Measurements from ENCODE around the gene ATP5ME. TPM values are rescaled to one million over a fixed set of nuclear protein-coding genes. Genes with fewer than 3 reads are reported as not detected.

Gene ATP5ME
- total and polyA plus RNA-seq, 2 donors (not counting 1 experiment from before 2014, with no cell fraction given): 257 to 356 TPM

GRCh38 chr4:683982-684622 lies 10.0 kb upstream of the ATP5ME start:
- no peaks in the 10 kb centered on the region for H3K27me3 ChIP-seq (ENCODE audit: control insufficient read depth, insufficient read depth, low read length)
- DNase-seq (ENCODE audit: low read depth in 2 of 2): peak; percentile 59 to 74
- H3K27ac ChIP-seq (ENCODE audit: insufficient read depth, low read length): no peak overlapping the region
- TF ChIP-seq CTCF (conservative IDR thresholded peaks at IDR 0.05 in 1 of 2, IDR thresholded peaks at IDR 0.05 in 1 of 2; ENCODE audit: low read depth in 1 of 2, low read length in 2 of 2) (peak; percentile 65 to 76), EZH2 (IDR thresholded peaks at IDR 0.05; ENCODE audit: low read length, missing control alignments) (no peak)
- no peaks in the 10 kb centered on the region for H3K36me3 ChIP-seq (ENCODE audit: control insufficient read depth, insufficient read depth, low read length)
- peaks cover 8% of the 10 kb centered on the region for H3K4me1 ChIP-seq (ENCODE audit: control insufficient read depth, extremely low read depth, insufficient read depth, low read length)
- no peak overlapping the region for H2AFZ ChIP-seq (ENCODE audit: low read length)
- no peaks in the 10 kb centered on the region for H4K20me1 ChIP-seq (ENCODE audit: control insufficient read depth, extremely low read depth, insufficient read depth, low read length)
- no peaks in the 10 kb centered on the region for H3K9me3 ChIP-seq (ENCODE audit: control insufficient read depth, insufficient read depth, low read depth, low read length)
- no peak overlapping the region for H3K4me2 ChIP-seq (ENCODE audit: extremely low read depth, insufficient read depth, low read length)
- no peak overlapping the region for H3K4me3 ChIP-seq (replicated peaks in 1 of 4; ENCODE audit: control extremely low read depth in 1 of 4, insufficient read depth in 1 of 4, low read depth in 3 of 4, low read length in 4 of 4)
- no peaks in the 10 kb centered on the region for H3K79me2 ChIP-seq (ENCODE audit: control insufficient read depth, insufficient read depth, low read length)
- no peak overlapping the region for H3K9ac ChIP-seq (ENCODE audit: insufficient read depth, low read length)

GRCh38 chr4:683247-683897 lies 9.3 kb upstream of the ATP5ME start:
- Histone ChIP-seq H3K9ac (ENCODE audit: insufficient read depth, low read length) (no peak overlapping the region), H2AFZ (ENCODE audit: low read length) (no peak overlapping the region), H3K27ac (ENCODE audit: insufficient read depth, low read length) (no peak overlapping the region), H3K27me3 (ENCODE audit: control insufficient read depth, insufficient read depth, low read length) (no peaks in the 10 kb centered on the region), H3K4me2 (ENCODE audit: extremely low read depth, insufficient read depth, low read length) (no peak overlapping the region), H4K20me1 (ENCODE audit: control insufficient read depth, extremely low read depth, insufficient read depth, low read length) (no peaks in the 10 kb centered on the region), H3K4me1 (ENCODE audit: control insufficient read depth, extremely low read depth, insufficient read depth, low read length) (peaks cover 8% of the 10 kb centered on the region), H3K36me3 (ENCODE audit: control insufficient read depth, insufficient read depth, low read length) (no peaks in the 10 kb centered on the region), H3K9me3 (ENCODE audit: control insufficient read depth, insufficient read depth, low read depth, low read length) (no peaks in the 10 kb centered on the region), H3K79me2 (ENCODE audit: control insufficient read depth, insufficient read depth, low read length) (no peaks in the 10 kb centered on the region), H3K4me3 (replicated peaks in 1 of 4; ENCODE audit: control extremely low read depth in 1 of 4, insufficient read depth in 1 of 4, low read depth in 3 of 4, low read length in 4 of 4) (no peak overlapping the region)
- TF ChIP-seq EZH2 (IDR thresholded peaks at IDR 0.05; ENCODE audit: low read length, missing control alignments): no peak
- TF ChIP-seq CTCF (conservative IDR thresholded peaks at IDR 0.05 in 1 of 2, IDR thresholded peaks at IDR 0.05 in 1 of 2; ENCODE audit: low read depth in 1 of 2, low read length in 2 of 2): no peak
- no peak for DNase-seq (ENCODE audit: low read depth in 2 of 2)

- H3K27ac ChIP-seq (ENCODE audit: insufficient read depth, low read length): no peak overlapping the region
- no peaks in the 10 kb centered on the region for H3K79me2 ChIP-seq (ENCODE audit: control insufficient read depth, insufficient read depth, low read length)
- H3K9me3 ChIP-seq (ENCODE audit: control insufficient read depth, insufficient read depth, low read depth, low read length): no peaks in the 10 kb centered on the region
- peaks cover 6% of the 10 kb centered on the region for H3K4me1 ChIP-seq (ENCODE audit: control insufficient read depth, extremely low read depth, insufficient read depth, low read length)
- H3K36me3 ChIP-seq (ENCODE audit: control insufficient read depth, insufficient read depth, low read length): no peaks in the 10 kb centered on the region
- no peak overlapping the region for H2AFZ ChIP-seq (ENCODE audit: low read length)
- no peak for DNase-seq (ENCODE audit: low read depth in 2 of 2)
- no peak overlapping the region for H3K4me3 ChIP-seq (replicated peaks in 1 of 4; ENCODE audit: control extremely low read depth in 1 of 4, insufficient read depth in 1 of 4, low read depth in 3 of 4, low read length in 4 of 4)
- H3K9ac ChIP-seq (ENCODE audit: insufficient read depth, low read length): no peak overlapping the region
- H3K27me3 ChIP-seq (ENCODE audit: control insufficient read depth, insufficient read depth, low read length): no peaks in the 10 kb centered on the region
- H4K20me1 ChIP-seq (ENCODE audit: control insufficient read depth, extremely low read depth, insufficient read depth, low read length): no peaks in the 10 kb centered on the region
- TF ChIP-seq CTCF (conservative IDR thresholded peaks at IDR 0.05 in 1 of 2, IDR thresholded peaks at IDR 0.05 in 1 of 2; ENCODE audit: low read depth in 1 of 2, low read length in 2 of 2) (no peak), EZH2 (IDR thresholded peaks at IDR 0.05; ENCODE audit: low read length, missing control alignments) (no peak)
- H3K4me2 ChIP-seq (ENCODE audit: extremely low read depth, insufficient read depth, low read length): no peak overlapping the region
These were observed 8.6 kb upstream of the ATP5ME start for GRCh38 chr4:682490-683172.

Data from fibroblast of lung (primary cell).